Sigmoid colon (tissue), 7 donors: ENCODE measurements around the gene HSBP1L1. TPM values are rescaled to one million over a fixed set of nuclear protein-coding genes. Genes with fewer than 3 reads are reported as not detected.

Experiments
- DNase-seq: peaks from one replicate; pipeline ENCODE4 v3.0.0-alpha.2; 2019
- H3K27ac ChIP-seq, 4 donors: fragments of 200-600 bp; sonication (generic); one replicate each; pipeline ENCODE4 v1.5.1; 2016 to 2019; ENCODE audit warnings: mild to moderate bottlenecking in 1 of 4
- H3K27me3 ChIP-seq, 3 donors: fragments of 200-600 bp; sonication (generic); one replicate each; pipeline ENCODE4 v1.5.1; 2019; ENCODE audit warnings: mild to moderate bottlenecking in 1 of 3
- H3K36me3 ChIP-seq, 4 donors: fragments of 200-600 bp; sonication (generic); one replicate each; pipeline ENCODE4 v1.5.1; 2016 to 2019
- H3K4me1 ChIP-seq, 4 donors: fragments of 200-600 bp; sonication (generic); one replicate each; pipeline ENCODE4 v1.5.1; 2017 to 2019
- H3K4me3 ChIP-seq, 4 donors: fragments of 200-600 bp; sonication (generic); one replicate each; pipeline ENCODE4 v1.5.1; 2017 to 2019; ENCODE audit warnings: mild to moderate bottlenecking in 2 of 4, moderate library complexity in 1 of 4
- H3K9me3 ChIP-seq, 4 donors: fragments of 200-600 bp in 3 of 4; sonication (generic) in 3 of 4; one replicate each; pipeline versions ENCODE4 v1.5.1 to v1.6.1; 2013 to 2019
- CTCF ChIP-seq, 4 experiments: fragments of 450-650 bp in 3 of 4; fragments of 200-600 bp in 1 of 4; IDR thresholded peaks; one replicate each; pipeline ENCODE4 v1.5.1; 2016 to 2019; ENCODE audit warnings: antibody characterized with exemption in 4 of 4, mild to moderate bottlenecking in 3 of 4, moderate library complexity in 2 of 4
- EP300 ChIP-seq, 4 donors: sonication (generic); formaldehyde crosslinking; IDR thresholded peaks; one replicate each; pipeline ENCODE4 v1.6.1; 2017; ENCODE audit warnings: antibody characterized with exemption in 4 of 4
- POLR2A ChIP-seq, 2 donors: fragments of 450-650 bp; IDR thresholded peaks; one replicate each; pipeline ENCODE4 v1.6.1; 2016; ENCODE audit warnings: antibody characterized with exemption in 2 of 2, mild to moderate bottlenecking in 2 of 2, moderate library complexity in 2 of 2
- POLR2AphosphoS5 ChIP-seq, 4 donors: sonication (generic); formaldehyde crosslinking; IDR thresholded peaks; one replicate each; pipeline ENCODE4 v1.6.1; 2017; ENCODE audit warnings: antibody characterized with exemption in 4 of 4
- WGBS, 2 donors: extraction: QIAGEN DNeasy Blood & Tissue Kit; methylation state at CpG; one replicate each; pipeline ENCODE4 v1.1.7; 2013; 5-methylcytosine and 5-hydroxymethylcytosine counted together
- intact Hi-C: fragments of 100-400 bp; cut with DNase I; formaldehyde crosslinking; loops from one replicate; pipeline ENCODE4 v1.15.1; 2023
- polyA plus RNA-seq, 3 donors: library from polyadenylated mRNA; stranded (reverse); fragments of 200-250 nt; gene quantifications; one replicate each; pipeline ENCODE4 v1.2.3, GENCODE V29; 2013
- total RNA-seq, 4 donors: library from RNA; depleted of rRNA; stranded (reverse); fragments of >200 nt; gene quantifications; one replicate each; pipeline ENCODE4 v1.1.0, GENCODE V29; 2016
- donor health status: healthy with polysubstance abuse.
- donor health status: Bipolar disorder and iron deficiency.
- donor health status: healthy.

Gene HSBP1L1
- total and polyA plus RNA-seq, 7 donors: 15.8 to 86.5 (median 21.0) TPM

DNA sequence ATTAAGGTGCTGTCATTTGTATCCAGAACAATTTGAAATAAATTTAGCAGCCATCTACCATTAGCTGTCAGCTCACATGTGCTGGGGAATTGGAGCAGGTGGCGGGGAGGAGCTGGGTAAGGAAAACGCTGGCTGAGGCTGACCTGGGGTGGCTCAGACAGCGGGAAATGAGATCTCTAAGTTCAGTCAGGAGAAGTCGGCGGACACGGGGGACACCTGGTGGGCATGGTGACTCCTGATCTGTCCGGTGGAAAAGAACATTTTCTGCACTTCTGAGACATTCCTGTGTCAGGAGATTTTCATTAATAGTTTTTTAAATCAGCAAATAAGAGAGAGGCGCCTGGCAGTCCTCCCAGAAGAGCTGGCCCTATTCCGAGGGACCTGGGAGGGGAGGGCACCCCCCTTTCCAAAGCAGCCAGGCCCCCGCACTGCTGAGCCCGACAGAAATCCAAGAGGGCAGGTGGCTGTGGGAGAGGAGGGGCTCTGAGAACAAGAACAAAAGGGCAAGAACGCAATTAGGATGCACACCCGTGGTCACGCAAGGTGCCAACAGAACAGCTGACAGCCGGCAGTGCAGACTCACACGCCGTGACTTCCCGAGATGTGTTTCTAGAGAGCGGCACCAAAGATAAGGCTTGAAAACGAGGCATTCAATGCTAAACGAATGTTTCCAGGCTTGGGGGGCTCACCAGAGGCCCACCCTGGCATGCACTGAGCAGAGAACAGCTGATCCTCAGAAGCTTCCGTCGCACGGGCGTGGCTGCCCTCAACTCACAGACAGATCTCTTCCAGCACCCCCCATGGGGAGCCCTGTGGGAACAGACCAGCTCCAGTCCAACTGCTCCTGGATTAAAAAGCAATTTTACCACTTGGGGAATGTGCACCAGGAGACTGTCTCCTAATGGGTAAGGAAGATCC lies 39.4 kb upstream of the HSBP1L1 start:
- intact Hi-C loops: no loop called here
- DNase-seq: peak; percentile 62
- WGBS, 2 donors: 92 to 95% methylated on average over 25 of the region's 25 CpGs
- Histone ChIP-seq H3K27me3 (no peaks in the 10 kb centered on the region), H3K4me1 (peaks cover 0 to 14% (median 0%) of the 10 kb centered on the region in 4 donors), H3K27ac (peak overlapping the region in 2 of 4 donors; percentile 2 to 55), H3K36me3 (peaks cover 0 to 20% (median 12%) of the 10 kb centered on the region in 4 donors), H3K4me3 (no peak overlapping the region), H3K9me3 (peaks cover 5 to 11% (median 9%) of the 10 kb centered on the region in 4 donors)
- TF ChIP-seq POLR2A (IDR thresholded peaks at IDR 0.05) (no peak), CTCF (IDR thresholded peaks at IDR 0.05) (no peak), POLR2AphosphoS5 (IDR thresholded peaks at IDR 0.05) (no peak), EP300 (IDR thresholded peaks at IDR 0.05) (no peak)

DNA sequence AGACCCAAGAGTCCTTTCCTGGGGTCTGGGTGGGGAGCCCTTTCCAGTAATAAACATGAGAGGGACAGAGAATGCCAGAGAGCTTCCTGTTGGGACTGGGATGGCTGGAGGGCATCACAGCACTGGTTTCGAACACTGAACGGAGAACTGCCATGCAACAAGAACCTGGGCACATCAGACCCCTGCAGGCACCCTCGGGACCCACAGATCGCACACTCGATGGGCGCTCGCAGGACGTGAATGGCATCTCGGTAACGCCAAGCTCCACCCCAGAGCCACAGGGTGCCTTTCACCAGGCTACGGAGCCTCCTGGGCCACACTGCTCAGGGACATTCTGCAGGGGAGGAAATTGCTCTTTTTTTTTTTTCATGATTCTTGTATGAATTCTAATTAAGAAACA lies 38.1 kb upstream of the HSBP1L1 start:
- intact Hi-C loops: no loop called here
- H3K36me3 ChIP-seq: peaks cover 0 to 23% (median 14%) of the 10 kb centered on the region in 4 donors
- H3K4me3 ChIP-seq: no peak overlapping the region
- peaks cover 0 to 14% (median 0%) of the 10 kb centered on the region in 4 donors for H3K4me1 ChIP-seq
- H3K9me3 ChIP-seq: peaks cover 5 to 16% (median 10%) of the 10 kb centered on the region in 4 donors
- DNase-seq: peak; percentile 38
- 96 to 97% methylated on average over 11 of the region's 11 CpGs for WGBS, 2 donors
- H3K27ac ChIP-seq: no peak overlapping the region
- no peaks in the 10 kb centered on the region for H3K27me3 ChIP-seq
- TF ChIP-seq POLR2AphosphoS5 (IDR thresholded peaks at IDR 0.05) (no peak), CTCF (IDR thresholded peaks at IDR 0.05) (no peak), POLR2A (IDR thresholded peaks at IDR 0.05) (no peak), EP300 (IDR thresholded peaks at IDR 0.05) (no peak)

DNA sequence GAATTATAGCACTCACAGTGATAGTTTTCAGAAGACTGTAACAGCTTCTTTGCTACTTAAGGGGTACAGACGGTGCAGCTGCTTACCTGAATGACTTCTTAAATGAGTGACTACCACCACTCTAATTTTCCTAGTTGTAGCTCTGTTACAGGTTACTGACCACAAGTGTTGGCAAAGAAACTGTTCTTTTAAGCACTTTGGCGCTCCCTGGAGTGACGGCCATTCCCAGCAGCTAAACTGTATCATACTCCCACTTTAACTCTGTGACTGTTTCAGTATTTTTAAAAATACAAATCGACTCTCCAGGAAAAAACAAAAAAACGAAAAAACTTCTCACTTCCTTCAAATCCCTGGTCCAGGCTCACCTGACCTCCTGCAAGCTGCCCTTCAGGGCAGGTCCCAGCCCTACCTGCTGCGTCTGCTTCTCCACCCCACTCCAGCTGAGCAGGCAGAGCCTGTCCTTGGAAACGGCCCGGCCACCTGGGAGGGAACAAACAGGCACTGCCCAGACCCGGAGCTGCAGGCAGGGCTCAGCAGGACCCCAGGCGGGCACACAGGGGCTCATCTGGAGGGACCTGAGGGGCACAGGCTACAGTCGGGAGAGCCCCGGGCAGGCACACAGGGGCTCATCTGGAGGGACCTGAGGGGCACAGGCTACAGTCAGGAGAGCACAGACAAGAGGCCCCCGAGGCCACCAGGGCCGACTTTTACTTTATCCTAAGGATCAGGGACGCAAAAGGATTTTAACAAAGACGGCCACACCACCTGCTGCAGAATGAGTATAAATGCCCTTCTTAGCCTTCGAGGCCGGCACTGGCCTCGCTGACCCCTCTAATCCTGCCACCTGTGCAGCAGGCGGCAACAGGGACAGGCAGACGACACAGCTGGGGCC lies 37.5 kb upstream of the HSBP1L1 start:
- whole genome bisulfite sequencing, 2 donors: 93% methylated on average over 21 of the region's 21 CpGs
- TF ChIP-seq POLR2AphosphoS5 (IDR thresholded peaks at IDR 0.05) (no peak), EP300 (IDR thresholded peaks at IDR 0.05) (no peak), CTCF (IDR thresholded peaks at IDR 0.05) (no peak), POLR2A (IDR thresholded peaks at IDR 0.05) (no peak)
- H3K4me1 ChIP-seq: peaks cover 0 to 14% (median 0%) of the 10 kb centered on the region in 4 donors
- peak; percentile 52 for DNase-seq
- H3K27me3 ChIP-seq: no peaks in the 10 kb centered on the region
- intact Hi-C loops: no loop called here
- no peak overlapping the region for H3K27ac ChIP-seq
- peaks cover 5 to 16% (median 10%) of the 10 kb centered on the region in 4 donors for H3K9me3 ChIP-seq
- H3K36me3 ChIP-seq: peaks cover 0 to 23% (median 16%) of the 10 kb centered on the region in 4 donors
- no peak overlapping the region for H3K4me3 ChIP-seq

- H3K9me3 ChIP-seq: peaks cover 5 to 16% (median 10%) of the 10 kb centered on the region in 4 donors
- WGBS, 2 donors: 94 to 95% methylated on average over 25 of the region's 25 CpGs
- H3K4me1 ChIP-seq: peaks cover 0 to 14% (median 0%) of the 10 kb centered on the region in 4 donors
- H3K27me3 ChIP-seq: no peaks in the 10 kb centered on the region
- H3K27ac ChIP-seq: no peak overlapping the region
- peaks cover 0 to 23% (median 16%) of the 10 kb centered on the region in 4 donors for H3K36me3 ChIP-seq
- DNase-seq: peak; percentile 34
- no peak for TF ChIP-seq EP300 (IDR thresholded peaks at IDR 0.05)
- H3K4me3 ChIP-seq: no peak overlapping the region
- intact Hi-C loops: no loop called here
Measured at GRCh38 chr18:79927607-79928562, 36.6 kb upstream of the HSBP1L1 start.
